Measurements from ENCODE around the gene GFER.
"Not testable (repeated sequence)": the region's sequence is repeated elsewhere in the genome, so short reads cannot be mapped to it uniquely, and the experiment has no call there.

Gene GFER

GRCh38 chr16:2027024-2028010, 43.3 kb downstream of the GFER start:
- Mint-ChIP-seq H3K4me3 (peak overlapping the region; percentile 63), H3K9me3 (no peaks in the 10 kb centered on the region), H3K36me3 (ENCODE audit: insufficient read depth) (peaks cover 5% of the 10 kb centered on the region), H3K27ac (ENCODE audit: low read depth) (no peak overlapping the region), H3K4me1 (peaks cover 12% of the 10 kb centered on the region), H3K27me3 (peaks cover 9% of the 10 kb centered on the region)
- peak; percentile 22 for ATAC-seq (replicated peaks; ENCODE audit: extremely low read depth, poor library complexity, severe bottlenecking)
- DNase-seq (ENCODE audit: low spot score in 2 of 2), result no peak

- peaks cover under 1% of the 10 kb centered on the region for H3K27me3 Mint-ChIP-seq
- peaks cover 5% of the 10 kb centered on the region for H3K4me1 Mint-ChIP-seq
- ATAC-seq (replicated peaks; ENCODE audit: extremely low read depth, poor library complexity, severe bottlenecking) (no peak), DNase-seq (ENCODE audit: low spot score in 2 of 2) (no peak)
- H3K27ac Mint-ChIP-seq (ENCODE audit: low read depth), result no peak overlapping the region
- peaks cover 3% of the 10 kb centered on the region for H3K36me3 Mint-ChIP-seq (ENCODE audit: insufficient read depth)
- H3K4me3 Mint-ChIP-seq, result peak overlapping the region; percentile 63
- no peaks in the 10 kb centered on the region for H3K9me3 Mint-ChIP-seq
Observed at GRCh38 chr16:2028146-2028545, 44.2 kb downstream of the GFER start.

GRCh38 chr16:2028620-2029220, 44.7 kb downstream of the GFER start:
- no peak for DNase-seq (ENCODE audit: low spot score in 2 of 2)
- Mint-ChIP-seq H3K36me3 (ENCODE audit: insufficient read depth) (peaks cover 1% of the 10 kb centered on the region), H3K27ac (ENCODE audit: low read depth) (no peak overlapping the region), H3K4me3 (no peak overlapping the region), H3K9me3 (no peaks in the 10 kb centered on the region), H3K27me3 (no peaks in the 10 kb centered on the region), H3K4me1 (no peaks in the 10 kb centered on the region)
- no peak for ATAC-seq (replicated peaks; ENCODE audit: extremely low read depth, poor library complexity, severe bottlenecking)

- Mint-ChIP-seq H3K36me3 (ENCODE audit: insufficient read depth) (no peaks in the 10 kb centered on the region), H3K27me3 (no peaks in the 10 kb centered on the region), H3K9me3 (no peaks in the 10 kb centered on the region), H3K4me3 (no peak overlapping the region), H3K27ac (ENCODE audit: low read depth) (no peak overlapping the region), H3K4me1 (no peaks in the 10 kb centered on the region)
- DNase-seq (ENCODE audit: low spot score in 2 of 2) (no peak), ATAC-seq (replicated peaks; ENCODE audit: extremely low read depth, poor library complexity, severe bottlenecking) (no peak)
Observed at GRCh38 chr16:2029350-2029749, 45.4 kb downstream of the GFER start.

DNA sequence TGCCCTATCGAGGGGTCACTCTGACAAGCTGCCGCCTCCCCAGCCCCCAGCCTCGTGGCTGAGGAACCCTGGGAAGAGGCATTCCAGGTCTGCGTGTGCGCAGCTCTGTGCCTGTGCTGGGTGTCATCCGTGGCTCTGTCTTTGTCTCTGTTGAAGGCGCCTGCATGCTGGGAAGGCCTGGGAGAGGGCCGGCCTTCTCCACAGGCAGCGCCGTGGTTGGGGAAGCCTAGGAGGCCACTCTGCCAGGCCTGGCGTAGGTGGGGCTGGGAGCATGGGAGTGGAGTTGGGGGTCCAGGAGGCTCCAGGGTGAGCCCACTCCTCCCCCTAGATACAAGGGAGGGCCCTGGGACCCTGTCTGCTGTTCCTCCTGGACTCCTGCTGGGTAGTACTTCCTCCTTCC, 46.0 kb downstream of the GFER start:
- Mint-ChIP-seq H3K27me3 (no peaks in the 10 kb centered on the region), H3K9me3 (no peaks in the 10 kb centered on the region), H3K36me3 (ENCODE audit: insufficient read depth) (no peaks in the 10 kb centered on the region), H3K27ac (ENCODE audit: low read depth) (no peak overlapping the region), H3K4me3 (no peak overlapping the region), H3K4me1 (no peaks in the 10 kb centered on the region)
- no peak for DNase-seq (ENCODE audit: low spot score in 2 of 2)
- ATAC-seq (replicated peaks; ENCODE audit: extremely low read depth, poor library complexity, severe bottlenecking), result no peak

DNA sequence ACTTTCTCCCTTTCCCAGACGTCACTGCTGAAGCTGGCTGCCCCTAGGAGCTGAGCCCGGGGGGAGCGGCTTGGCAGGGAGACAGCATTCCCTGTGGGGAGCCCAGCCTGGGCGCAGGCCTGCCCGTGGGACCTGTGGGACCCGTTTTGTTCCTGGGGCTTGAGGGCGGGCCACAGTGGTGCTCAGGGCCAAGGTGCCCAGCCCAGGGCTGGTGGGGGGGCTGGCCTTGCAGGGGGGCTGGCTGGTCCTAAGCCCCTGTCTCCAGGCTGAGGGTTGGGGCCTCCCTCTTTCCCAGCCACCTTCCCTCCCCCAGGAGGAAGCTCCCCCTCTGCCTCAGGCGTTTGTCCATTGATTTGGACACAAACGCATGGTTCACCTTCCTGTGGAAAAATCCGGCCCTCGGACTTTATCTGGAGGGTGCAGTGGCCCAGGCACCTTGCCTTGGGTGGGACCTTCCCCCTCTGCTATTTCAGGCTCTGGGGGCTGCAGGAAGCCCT, 47.1 kb downstream of the GFER start:
- Mint-ChIP-seq H3K4me1 (no peaks in the 10 kb centered on the region), H3K36me3 (ENCODE audit: insufficient read depth) (no peaks in the 10 kb centered on the region), H3K27me3 (no peaks in the 10 kb centered on the region), H3K9me3 (no peaks in the 10 kb centered on the region), H3K27ac (ENCODE audit: low read depth) (no peak overlapping the region), H3K4me3 (no peak overlapping the region)
- ATAC-seq (replicated peaks; ENCODE audit: extremely low read depth, poor library complexity, severe bottlenecking) (no peak), DNase-seq (ENCODE audit: low spot score in 2 of 2) (no peak)

DNA sequence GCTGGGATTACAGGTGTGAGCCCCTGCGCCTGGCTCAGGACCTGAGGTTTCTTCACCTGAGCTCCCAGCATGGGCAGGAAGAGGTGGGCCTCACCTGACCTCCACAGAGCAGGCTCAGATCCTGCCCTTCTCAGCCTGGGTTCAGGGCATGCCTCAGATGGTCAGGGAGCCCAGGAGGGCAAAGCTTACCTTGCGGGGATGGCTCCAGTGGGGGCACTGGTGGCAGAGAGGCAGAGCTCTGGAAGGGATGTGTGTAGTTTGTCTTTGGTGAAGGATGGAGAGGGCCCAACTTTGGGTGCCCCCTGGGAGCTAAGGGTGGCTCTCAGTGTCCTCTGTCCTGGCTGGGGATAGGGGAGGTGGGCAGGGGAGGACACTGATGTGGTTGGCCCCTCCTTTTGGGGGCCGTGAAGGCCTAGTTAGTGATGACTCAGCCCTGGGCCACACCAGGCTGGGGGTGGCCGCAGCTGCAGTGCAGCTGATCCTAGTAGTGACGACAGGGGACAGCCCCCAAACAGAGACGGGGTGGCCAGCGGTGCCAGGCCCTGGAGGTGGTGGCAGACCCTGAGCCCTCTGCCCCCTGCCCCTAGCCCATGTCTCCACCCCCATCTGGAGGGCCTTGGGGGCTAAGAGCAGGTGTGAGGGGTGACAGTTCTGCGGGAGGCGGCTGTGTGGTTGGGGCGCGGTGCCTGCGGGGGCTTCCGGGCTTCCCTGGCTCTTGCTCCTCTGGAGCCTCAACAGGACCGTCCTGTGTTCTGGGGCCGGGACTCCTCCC, 48.5 kb downstream of the GFER start:
- ATAC-seq (replicated peaks; ENCODE audit: extremely low read depth, poor library complexity, severe bottlenecking) (no peak), DNase-seq (ENCODE audit: low spot score in 2 of 2) (no peak)
- Mint-ChIP-seq H3K27me3 (no peaks in the 10 kb centered on the region), H3K27ac (ENCODE audit: low read depth) (no peak overlapping the region), H3K9me3 (no peaks in the 10 kb centered on the region), H3K4me3 (no peak overlapping the region), H3K36me3 (ENCODE audit: insufficient read depth) (no peaks in the 10 kb centered on the region), H3K4me1 (no peaks in the 10 kb centered on the region)

DNA sequence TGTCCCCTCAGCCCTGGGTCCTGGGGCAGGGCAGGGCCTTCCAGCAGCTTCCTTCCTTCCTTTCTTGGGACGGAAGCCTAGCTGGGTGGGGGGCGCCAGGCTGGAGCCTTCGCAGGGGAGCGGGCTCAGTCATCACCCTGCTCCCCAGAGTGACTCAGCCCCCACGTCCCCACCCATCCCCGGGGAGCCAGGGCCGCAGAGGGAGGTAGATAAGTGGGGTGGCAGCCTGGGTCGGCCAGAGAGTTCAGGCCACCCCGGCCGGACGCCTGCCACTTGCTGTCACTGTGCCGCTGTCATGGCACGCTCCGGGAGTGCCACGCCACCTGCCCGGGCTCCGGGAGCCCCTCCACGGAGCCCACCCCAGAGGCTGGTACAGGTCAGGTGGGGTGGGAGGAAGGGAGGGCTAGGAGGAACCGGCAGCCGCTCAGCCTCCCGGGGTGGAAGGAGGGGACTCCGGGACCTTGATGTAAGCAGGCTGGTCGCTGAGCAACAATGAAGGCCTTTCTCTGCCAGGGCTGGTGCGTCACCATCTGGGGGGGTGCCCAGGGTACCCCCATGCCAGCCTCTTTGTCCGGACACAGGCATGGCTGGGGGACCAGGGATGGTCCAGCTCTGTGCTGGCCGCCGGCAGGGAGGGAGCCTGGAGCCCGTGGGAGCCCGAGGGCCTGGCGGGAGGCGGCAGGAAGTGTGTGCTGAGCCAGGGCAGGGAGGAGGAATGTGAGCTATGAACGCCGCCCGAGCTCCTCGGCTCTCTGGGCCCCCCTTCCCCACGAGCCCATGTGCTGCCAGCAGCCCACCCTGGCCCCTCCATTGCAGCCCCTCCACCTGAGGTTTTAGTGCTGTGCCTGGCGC, 49.3 kb downstream of the GFER start:
- no peaks in the 10 kb centered on the region for H3K36me3 Mint-ChIP-seq (ENCODE audit: insufficient read depth)

DNA sequence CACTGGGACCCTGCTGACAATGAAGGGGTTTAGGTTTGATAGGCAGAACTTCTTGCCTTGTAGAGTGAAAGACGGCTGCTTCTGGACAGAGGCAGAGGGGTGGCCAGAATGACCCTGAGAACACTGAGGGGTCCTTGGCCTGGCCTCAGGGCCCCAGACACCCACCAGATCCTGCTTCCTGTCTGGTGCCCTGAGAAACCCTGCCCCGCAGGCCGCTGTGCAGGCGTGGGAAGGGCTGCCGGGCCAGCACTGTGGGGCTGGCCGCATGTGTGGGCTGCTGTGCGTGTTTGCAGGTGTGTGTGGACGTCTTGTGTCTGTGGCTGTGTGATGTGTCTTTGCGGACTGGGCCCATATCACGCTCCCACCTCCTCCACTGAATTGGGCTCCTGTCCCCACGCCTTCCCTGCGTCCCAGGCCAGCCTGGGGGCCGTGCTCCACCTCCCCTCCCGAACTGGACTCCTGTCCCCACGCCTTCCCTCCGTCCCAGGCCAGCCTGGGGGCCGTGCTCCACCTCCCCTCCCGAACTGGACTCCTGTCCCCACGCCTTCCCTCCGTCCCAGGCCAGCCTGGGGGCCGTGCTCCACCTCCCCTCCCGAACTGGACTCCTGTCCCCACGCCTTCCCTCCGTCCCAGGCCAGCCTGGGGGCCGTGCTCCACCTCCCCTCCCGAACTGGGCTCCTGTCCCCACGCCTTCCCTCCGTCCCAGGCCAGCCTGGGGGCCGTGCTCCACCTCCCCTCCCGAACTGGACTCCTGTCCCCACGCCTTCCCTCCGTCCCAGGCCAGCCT, 50.1 kb downstream of the GFER start:
- H3K4me3 Mint-ChIP-seq; H3K27ac Mint-ChIP-seq (ENCODE audit: low read depth); H3K4me1 Mint-ChIP-seq: not testable (repeated sequence)

More for the DNA sequence above, 49.3 kb downstream of the GFER start:
- H3K27ac Mint-ChIP-seq (ENCODE audit: low read depth), result no peak overlapping the region
- DNase-seq (ENCODE audit: low spot score in 2 of 2) (no peak), ATAC-seq (replicated peaks; ENCODE audit: extremely low read depth, poor library complexity, severe bottlenecking) (no peak)
- no peaks in the 10 kb centered on the region for H3K27me3 Mint-ChIP-seq
- H3K4me1 Mint-ChIP-seq, result no peaks in the 10 kb centered on the region
- no peaks in the 10 kb centered on the region for H3K9me3 Mint-ChIP-seq
- H3K4me3 Mint-ChIP-seq, result no peak overlapping the region

DNA sequence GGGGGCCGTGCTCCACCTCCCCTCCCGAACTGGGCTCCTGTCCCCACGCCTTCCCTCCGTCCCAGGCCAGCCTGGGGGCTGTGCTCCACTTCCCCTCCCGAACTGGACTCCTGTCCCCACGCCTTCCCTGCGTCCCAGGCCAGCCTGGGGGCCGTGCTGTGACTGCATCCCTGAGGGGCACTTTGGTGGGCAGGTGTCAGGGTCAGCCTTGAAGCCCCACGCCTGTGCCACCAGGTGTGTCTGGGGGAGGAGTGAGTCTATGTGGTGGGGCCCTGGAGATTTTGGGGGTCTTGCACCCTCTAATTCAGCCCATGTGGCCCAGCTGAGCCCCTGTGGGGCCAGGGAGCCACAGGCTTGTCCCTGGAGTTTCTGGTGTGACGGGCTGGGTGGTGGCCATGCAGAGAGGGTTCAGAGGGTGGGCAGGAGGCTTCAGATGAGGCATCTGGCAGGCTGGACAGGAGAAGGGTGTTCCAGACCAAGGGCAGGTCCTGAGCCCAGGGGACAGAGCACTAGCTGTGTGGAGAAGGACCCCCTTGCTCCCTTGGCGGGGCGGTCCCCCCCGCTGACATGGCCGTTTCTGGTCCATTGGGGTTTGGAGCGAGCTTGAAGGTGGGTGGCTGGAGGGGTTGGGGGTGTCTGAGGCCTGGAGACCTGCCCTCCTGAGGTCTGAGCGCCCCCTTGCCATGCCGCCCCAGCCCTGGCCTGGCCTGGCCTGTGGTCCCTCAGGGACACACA, 50.9 kb downstream of the GFER start:
- DNase-seq (ENCODE audit: low spot score in 2 of 2) (no peak), ATAC-seq (replicated peaks; ENCODE audit: extremely low read depth, poor library complexity, severe bottlenecking) (no peak)
- H3K9me3 Mint-ChIP-seq, result no peaks in the 10 kb centered on the region
- H3K27ac Mint-ChIP-seq (ENCODE audit: low read depth), result no peak overlapping the region
- no peak overlapping the region for H3K4me3 Mint-ChIP-seq
- no peaks in the 10 kb centered on the region for H3K27me3 Mint-ChIP-seq
- H3K36me3 Mint-ChIP-seq (ENCODE audit: insufficient read depth), result no peaks in the 10 kb centered on the region
- no peaks in the 10 kb centered on the region for H3K4me1 Mint-ChIP-seq

More for the DNA sequence above, 50.1 kb downstream of the GFER start:
- H3K9me3 Mint-ChIP-seq; H3K27me3 Mint-ChIP-seq; ATAC-seq (replicated peaks; ENCODE audit: extremely low read depth, poor library complexity, severe bottlenecking); DNase-seq (ENCODE audit: low spot score in 2 of 2); H3K36me3 Mint-ChIP-seq (ENCODE audit: insufficient read depth): not testable (repeated sequence)

Data from central memory CD8-positive, alpha-beta T cell (primary cell).